ENCODE data around the gene ATRNL1.

The ATRNL1 gene

DNA sequence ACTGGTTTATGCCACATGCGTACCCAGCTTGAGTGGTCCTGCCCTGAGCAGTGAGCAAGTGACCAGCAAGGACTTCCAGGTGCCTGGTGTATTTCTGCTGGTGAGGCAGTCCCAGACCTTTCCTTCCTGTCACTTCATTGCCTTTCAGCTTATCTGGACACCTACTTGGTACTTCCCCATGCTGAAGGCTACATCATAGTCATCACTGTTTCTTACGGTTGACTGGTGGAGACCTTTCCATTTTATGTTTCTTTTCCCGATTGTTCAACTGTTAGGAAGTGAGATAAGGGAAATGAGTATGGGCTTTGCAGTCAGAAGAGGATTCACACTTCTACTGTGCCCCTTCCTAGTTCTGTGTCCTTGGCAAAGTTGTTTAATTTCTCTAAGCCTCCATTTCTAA, 821.3 kb downstream of the ATRNL1 start:
- DNase-seq, result no peak

DNA sequence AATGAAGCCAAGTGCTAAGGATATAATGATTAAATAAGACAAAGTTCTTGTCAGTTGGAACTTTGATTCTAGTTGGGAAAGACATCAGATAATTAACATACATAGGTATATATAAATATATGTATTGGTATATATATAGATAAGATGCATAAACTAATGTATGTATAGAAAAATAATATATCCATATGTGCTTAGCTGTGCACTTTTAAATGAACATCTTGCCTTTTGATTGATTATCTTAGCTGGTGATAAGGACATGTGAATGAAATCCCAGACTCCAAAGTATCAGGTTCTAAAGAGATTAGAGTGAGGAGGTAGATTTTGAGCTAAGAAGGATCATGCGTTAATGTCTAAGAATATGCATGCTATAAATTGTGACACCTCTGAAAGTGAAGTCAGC, 822.3 kb downstream of the ATRNL1 start:
- no peak for DNase-seq

DNA sequence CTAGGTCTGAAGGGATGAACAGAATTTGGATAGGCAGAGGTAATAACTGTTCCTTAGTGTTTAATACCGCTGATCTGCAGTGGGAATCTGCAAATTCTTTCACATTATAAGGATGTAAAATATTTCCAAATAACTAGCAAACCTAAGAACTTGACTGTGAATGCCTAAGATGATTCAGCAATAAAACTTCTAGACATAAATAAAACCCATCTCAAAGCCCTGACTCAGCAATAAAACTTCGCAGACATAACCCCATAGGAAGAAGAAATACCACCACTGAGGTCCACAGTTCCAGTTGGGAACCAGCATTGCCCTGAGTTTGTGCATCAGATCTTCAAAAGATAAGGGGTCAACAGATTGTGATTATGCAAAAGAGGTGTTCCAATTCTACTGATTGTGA, 825.6 kb downstream of the ATRNL1 start:
- DNase-seq, result no peak

DNA sequence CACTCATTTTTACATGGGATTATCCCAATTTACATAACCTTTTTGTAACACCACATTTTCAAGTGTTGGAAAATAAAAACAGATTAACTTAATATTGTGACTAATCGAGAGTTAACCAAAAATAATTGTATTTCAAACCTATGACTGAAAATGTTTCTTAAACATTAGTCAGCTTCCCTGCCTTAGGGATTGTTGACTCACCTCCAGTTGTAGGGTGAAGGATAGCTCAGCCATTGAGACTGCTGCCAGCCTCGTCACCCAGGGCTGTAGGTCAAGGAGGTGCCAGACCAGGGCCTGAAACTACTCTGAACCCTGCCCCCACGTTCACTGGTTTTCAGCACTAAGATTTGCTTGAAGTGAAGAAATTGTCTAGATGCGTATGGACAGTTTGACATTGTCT, 828.6 kb downstream of the ATRNL1 start:
- no peak for DNase-seq

DNA sequence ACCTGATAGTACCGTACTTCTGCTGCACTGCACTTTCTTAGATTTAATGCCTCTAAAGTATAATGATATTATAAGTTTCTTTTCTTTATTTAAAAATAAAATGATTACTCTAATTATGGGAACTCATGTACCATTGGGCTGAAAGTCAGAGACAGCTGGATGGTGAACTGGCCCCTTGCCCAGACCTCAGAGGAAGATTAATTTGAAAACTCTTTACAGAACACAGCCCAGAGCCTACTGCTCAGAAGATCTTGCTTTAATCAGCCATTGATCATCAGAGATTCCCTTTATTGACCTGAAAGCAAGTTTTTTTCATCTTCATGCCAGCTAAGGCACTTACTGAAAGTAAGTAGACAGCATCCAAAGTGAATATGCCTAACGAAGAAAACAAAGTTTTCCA, 838.1 kb downstream of the ATRNL1 start:
- DNase-seq, result no peak

DNA sequence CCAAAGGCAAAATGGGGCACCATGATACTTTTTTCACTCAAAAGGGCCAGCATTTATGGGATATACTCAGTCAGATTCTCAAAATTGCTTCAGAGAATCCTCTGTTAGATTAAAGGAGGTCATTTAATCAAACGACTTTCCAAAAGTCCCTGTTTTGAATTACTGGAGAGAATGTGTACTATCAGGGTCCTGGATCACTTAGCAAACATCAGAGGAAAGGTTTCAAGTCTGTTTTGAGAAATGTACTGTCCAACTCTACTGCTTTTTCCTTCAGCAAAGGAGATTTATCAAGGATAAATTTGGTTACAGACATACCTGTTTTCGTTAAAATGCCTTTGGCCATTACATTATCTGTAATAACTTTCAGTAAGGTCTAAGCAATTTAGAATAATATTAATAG, 838.9 kb downstream of the ATRNL1 start:
- DNase-seq, result no peak

DNA sequence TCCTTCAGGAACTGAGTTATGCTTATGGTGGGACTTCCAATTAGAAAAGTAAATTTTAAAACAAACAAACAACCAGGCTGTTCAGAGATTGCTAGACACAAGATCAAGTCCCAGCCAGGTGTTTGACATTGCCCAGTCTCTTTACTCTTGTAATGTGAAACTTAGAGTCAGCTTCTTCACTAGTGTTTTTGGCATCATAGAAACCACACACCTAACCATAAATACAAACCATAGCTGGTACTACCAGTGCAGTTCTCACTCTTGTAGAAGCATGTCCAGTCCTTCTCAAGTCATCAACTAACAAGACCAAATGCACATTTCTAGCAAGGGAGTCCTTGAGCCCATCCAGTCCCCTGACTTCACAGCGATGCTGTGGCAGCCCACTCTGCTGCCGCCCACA, 839.9 kb downstream of the ATRNL1 start:
- DNase-seq, result no peak

DNA sequence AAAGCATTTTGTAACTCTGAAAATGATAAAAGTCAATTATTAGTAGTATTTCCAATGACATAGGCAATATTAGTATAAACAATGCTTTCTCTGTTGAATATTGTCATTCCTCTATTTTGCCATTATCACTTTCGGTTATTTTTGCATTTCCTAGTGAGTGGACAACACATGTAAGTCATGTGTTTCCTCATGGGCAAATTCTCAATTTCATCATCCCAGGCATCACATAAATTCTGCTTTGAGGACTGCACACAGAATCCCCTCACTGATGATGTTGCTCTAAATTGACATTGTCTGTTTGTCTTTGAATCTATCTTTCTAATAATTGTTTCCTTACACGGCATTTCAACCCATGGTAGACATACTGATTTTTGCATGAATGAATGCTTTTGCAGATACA, 842.6 kb downstream of the ATRNL1 start:
- no peak for DNase-seq

DNA sequence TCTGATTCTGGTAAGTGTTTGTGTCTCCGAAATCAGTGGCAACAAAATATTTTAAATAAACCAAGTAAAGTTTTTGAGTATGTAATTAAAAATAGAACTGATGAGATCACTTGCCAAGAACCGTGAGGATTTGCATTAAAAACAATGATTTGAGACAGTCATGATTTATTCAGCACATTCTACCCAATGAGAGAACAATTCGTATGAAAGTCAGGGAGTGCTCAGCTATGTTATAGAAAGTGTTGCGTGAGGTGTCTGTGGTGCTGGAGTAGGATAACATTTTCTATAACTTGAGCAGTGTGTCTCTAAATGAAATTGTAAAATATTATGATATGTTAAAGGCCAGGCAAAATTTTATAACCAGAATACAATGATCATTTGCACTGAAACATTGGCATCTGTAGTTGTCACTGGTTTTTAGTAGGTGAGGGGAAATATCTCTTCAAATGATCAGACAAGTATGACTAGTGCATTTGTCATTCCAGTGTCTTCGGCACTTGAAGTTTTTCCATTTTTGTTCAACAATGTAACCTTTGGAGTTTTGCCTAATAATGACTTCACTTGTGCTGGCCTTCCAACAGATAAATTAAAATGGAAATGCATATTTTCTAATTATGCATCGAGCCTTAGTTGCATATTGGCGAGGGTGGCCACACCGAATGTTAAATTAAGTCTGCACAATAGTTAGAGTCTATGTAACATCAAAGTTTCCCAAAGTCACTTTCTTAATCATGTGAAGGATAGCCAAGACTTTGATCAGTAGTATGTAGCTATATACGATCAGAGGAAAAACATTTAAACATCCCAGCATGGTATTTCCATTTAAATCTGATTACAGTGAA, 844.0 kb downstream of the ATRNL1 start:
- no peak for DNase-seq

DNA sequence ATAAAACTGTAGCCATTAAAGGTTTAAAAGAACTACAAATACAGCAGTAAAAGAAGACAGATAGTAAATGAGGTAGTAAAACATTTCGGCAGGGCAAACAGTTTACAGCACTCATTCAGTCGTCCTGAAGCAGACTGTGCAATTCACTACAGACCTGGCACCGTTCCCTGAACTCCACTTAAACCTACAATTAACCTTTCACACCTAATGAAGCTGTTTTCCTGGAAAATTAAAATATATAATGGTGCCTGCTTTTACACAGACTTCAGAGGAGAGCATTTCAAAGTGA, 844.5 kb downstream of the ATRNL1 start:
- DNase-seq, result no peak

DNA sequence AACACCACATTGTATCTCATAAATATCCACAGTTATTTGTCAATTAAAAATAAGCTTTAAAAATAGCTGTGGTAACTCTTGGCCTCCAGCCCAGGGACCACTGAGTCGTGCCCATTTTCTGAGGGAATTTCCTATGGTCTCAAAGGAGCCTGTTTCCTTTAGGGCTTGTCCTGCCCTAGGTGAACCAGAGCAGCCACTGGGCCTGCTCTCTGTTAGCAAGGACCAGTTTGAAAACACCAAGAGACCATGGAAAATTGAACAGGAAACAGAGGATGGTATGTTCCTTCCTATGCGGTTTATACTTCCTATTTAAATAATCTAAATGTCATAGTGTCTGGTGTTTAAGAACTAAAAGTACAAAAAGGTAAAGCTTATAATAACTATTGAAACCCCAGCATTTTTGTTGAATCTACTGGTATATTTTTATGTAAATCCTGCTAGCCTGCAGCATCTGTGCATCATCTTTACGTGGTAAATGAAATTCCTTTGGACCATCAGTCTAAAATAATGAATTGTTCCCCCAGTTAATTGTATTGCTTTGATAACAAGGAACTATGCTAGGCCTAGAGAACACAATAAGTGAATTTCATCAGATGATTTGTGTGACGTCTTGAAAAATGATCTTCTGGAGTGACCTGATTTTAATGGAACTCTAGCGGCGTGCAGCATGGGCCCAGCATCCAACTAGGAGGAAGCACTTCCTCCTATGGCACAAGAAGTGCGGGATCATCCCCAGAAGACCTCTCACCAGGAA, 846.1 kb downstream of the ATRNL1 start:
- no peak for DNase-seq

DNA sequence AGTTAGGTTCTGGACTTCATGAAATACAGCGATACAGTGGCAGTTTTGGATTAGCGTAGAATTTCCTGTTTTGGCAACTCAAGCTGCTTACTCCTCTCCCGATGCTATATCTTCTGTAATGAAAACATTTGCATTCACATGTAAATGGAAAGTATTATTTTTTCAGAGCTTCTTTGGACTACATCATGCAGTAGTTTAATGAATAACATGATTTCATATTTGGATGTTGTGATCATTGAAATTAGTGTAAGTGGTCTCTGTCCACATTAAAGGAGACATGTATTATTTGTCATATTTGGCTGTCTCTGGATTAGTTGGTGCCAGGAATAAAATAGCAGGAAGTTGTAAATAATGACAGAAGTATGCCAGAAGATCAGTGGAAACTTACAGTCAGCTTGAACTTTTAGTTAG, 848.2 kb downstream of the ATRNL1 start:
- DNase-seq, result no peak

DNA sequence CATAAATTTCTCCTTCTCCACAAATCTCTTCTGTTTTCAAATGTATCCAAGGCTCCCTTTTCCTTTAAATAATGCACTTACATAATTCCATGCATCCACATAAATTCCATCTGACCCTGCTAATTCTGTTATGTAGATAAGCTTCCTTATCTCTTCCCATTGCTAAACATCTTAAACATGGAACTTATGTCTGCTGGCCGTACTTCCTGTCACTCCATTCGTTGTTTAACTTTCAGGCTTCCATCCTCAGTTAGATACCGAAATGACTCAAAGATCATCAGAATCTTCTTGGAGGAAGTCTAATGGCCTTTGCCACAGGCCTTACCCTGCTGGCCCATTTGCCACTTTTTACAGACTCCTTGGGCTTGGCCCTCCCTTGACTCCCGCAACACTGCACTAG, 848.9 kb downstream of the ATRNL1 start:
- DNase-seq, result no peak

DNA sequence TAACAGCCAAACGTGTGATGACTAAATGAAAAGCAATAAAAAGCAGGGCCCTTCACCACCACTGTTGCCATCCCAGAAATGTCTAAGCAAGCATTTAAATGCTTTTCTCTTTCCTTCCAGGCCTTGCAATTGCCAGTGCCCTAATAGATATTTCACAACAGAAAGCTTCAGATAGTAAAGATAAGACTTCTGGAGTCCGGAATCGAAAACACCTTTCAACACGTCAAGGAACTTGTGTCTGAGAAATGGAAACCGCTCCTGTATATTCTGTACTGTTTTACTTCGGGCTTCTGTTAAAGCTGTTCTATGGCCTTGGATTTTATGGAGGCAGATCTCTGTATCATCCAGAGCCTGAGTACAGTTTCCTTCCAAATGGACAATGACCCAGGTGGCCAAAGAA, 851.4 kb downstream of the ATRNL1 start:
- no peak for DNase-seq

DNA sequence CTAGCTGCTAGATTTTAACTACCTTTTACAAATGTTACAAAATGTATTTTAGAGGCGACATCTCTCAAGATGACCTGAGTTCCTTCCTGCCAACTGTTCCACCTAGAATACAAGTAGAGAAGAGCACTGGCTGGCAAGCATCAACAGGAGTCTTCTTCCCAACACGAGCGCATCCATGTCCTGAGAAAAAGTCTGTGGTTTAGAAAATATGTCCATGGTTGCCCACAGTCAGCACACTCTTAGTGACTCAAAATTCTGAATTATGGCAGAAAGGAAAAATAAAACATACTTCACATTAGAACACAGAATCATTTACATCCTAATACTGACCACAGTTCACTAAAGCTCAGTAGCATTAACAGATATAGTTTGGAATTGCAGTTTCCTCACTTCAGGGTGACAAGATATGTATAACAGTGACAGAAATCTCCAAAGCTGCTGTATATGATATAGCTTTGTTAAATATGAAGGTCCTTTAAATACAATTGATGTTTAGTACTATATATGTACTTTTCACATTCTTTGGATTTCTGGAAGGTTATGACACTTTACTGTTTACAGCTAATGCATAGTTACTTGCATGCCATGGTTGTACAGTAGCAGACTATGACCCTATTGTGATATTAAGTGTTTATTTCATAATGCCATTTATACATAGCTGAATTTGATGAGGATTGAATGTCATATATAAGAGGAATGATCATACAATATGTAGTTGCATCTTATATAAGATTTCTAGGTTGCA, 852.7 kb downstream of the ATRNL1 start:
- DNase-seq, result no peak

DNA sequence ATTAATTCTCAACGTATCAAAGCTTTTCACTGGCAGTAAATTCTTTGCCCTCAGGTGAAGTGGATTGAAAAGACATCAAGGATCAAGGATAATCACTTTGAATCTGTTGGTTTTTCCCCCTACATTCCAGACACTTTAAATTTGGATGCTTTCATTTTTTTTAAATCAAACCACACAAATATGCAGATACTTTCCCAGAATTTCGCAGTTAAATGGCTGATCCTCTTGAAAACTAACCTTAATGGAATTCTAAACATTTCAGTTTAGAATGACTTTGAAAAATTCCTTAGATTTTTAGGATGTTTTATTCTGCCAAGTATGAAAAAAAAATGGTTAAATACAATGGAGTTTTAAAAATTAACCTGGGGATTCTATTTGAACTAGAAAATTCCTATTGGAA, 853.9 kb downstream of the ATRNL1 start:
- no peak for DNase-seq

DNA sequence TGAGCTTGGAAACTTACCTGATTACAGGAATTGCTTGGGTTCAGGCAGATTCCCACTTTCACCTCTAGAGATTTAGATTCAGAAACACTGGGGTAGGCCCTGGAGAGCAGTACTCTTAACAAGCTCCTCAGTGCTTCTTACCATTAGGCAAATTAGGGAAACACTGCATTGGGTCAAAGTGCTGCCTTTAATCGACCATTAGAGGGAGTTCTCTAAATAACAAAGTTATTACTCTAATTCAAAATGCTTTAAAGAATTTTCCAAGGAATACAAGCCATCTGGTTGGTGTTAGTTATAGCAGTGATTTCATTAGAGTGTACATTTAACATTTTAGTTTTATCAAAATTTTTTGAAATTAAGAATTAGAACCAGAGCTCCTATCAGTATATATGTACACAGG, 855.3 kb downstream of the ATRNL1 start:
- DNase-seq, result no peak

DNA sequence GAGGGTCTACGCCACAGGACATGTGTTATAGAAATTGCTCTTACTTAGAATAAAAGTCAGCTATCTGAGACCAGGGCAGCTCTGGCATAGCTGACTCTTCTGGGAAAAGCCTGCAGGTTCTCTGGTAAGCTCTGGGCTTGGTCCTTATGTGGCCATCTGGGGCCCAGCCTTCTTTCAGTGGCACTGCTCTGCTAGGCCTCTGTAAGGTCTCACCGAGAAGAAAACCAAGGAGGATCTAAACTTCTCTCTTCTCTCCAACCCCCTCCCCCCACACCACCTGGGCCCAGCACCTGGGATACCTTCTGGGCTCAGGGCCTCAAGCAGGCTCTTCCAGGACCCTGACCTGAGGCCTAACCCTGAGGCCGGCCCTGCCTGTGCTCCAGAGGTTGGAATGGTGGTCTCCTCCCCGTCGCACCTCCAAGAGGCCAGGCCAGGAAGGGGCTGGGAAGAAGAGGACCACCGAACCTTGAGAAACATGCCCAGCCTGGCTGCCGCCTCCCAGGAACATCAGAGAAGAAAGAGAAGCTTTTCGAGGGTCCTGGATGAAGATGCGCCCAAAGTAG, 856.2 kb downstream of the ATRNL1 start:
- no peak for DNase-seq

DNA sequence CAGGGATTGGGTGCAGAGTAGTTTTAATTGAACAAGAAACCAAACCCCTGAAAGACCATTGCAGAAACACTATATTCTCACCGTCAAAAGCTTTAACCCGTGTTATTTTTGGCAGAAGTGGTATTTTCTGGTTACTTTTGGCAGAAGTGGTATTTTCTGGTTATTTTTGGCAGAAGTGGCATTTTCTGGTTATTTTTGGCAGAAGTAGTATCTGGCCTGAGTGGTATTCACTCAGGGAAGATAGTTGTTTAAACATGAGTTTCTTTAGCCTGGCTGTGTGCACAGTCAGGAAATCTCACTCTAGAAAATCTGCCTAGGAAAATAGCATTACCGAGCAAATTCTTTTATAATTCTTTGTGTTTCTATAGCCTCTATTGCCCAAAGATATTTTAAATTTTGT, 857.2 kb downstream of the ATRNL1 start:
- no peak for DNase-seq

DNA sequence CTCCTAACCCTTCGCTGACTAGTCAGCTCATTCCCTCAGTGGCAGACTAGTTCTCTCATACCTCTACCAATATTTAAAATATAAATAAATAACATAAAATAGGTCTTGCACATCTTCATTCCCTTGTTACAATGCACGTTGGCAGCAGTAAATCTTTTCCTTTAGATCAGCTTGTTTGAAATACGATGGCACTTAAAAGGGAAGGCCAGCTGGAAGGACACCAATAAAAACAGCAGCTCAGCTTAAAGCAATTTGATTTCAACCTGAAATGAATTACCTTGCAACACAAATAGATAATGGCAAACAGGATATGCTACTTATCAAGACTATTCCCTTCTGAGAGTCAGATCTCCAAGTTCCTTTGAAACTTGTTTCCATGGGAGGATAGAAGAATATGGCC, 858.1 kb downstream of the ATRNL1 start:
- DNase-seq, result no peak

DNA sequence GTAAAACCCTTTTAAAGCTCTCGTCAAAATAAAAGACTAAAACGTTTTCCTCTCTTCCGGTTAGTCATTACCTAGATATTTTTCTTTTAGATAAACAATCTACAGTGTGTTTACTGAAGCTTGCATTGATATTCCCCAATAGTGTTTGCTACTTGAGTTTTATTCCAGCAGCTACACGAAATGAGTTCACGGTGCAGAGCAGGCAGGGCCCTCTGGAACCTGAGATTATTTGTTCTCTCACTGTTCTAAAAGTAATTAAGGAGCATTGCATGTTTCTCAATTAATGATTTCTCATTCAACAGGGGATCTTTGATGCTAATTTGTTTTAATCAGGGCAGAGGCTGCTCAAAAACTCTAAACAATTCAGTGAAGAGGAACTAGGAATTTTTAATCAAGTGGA, 860.1 kb downstream of the ATRNL1 start:
- no peak for DNase-seq

DNA sequence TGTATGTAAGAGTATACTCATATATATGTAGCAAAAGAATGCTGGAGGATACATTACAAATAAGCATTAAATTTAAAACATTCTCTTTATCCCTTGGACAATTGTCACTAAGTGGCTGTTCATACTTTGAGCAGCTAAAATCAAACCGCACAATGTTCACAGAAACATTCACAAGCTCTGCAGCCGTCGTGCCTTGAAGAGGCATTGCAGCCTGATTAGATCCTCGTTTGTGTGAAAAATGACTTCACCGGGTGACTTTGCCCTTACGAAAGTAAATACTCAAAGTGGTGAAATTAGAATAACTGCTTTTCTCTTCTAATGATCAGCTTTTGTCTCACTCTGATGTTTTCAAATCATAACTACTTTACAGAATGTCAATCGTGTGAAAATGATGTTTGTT, 860.8 kb downstream of the ATRNL1 start:
- no peak for DNase-seq

DNA sequence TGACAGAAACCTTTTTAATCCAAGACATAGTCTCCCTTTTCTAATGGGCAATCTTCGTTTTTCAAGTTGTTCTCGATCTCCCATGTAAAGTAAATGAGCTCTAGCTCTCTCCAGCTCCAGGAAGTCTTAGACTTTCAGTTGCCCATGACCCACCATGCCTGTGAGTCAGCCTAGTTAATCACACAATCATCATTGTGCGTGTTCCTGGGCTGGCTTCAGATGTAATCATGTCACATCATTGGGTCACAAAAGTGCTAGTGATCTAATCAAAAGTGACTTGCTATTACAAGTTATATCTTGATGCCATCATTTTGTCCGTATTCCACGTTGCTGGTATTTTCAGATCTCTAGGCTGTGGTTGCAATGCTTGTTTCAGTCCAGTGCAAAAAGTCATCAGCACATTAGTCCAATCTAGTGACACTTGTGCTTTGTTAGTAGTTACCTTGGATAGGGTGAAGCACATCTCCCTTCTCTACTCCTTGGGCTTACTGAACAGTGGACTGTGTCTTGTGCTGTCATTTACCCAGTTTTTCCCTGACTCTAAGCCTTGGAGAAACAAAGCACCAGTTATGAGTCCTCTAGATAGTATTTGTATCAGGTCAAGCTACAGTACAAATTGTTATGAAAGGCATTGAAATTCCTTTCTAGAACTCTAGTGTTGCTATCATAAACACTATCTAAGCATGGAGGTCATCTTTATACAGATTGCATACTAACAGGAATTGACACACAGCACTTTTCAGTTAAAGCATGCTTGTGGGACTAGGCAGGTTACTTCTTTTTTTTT, 863.3 kb downstream of the ATRNL1 start:
- no peak for DNase-seq

All from activated effector memory CD4-positive, alpha-beta T cell treated with Interleukin-2 at 50 U/mL for 16 hours (primary cell).